C4-2B (cell line): Measurements from ENCODE around the gene NDUFB10.

Source experiments
- CTCF ChIP-seq: fragments of 450-650 bp; conservative IDR thresholded peaks from 2 replicates; pipeline ENCODE4 v1.5.1; 2017; ENCODE audit warnings: mild to moderate bottlenecking
- ZFX ChIP-seq: fragments of 450-650 bp; IDR thresholded peaks from 2 replicates; pipeline ENCODE4 v1.6.1; 2017

- TF ChIP-seq CTCF, result no peak
- TF ChIP-seq ZFX, result no peak
Observed at GRCh38 chr16:1918351-1919326, 40.7 kb upstream of the NDUFB10 start, which contains the start of gene HS3ST6.
